PC-3 (cell line): ENCODE results near the gene METTL1. TPM values are rescaled to one million over a fixed set of nuclear protein-coding genes. Genes with fewer than 3 reads are reported as not detected.
A peak's percentile ranks its signal among the peaks of the same experiment; 100 is the strongest.

ENCODE experiments used
- ATAC-seq: fragments of 200-7000 bp; cut with Tn5 transposase; 2 replicates; pipeline ENCODE4 v1.9.1; 2020; ENCODE audit warnings: mild to moderate bottlenecking, moderate library complexity
- BruUV-seq: library from RNA; stranded (reverse); fragments of 400-500 nt; replicated peaks from 2 replicates; lab custom pipeline; 2021; lab: Mats Ljungman, UMichigan
- CTCF ChIA-PET: fragments of 300-600 bp; sonication (Branson Sonifier 250); formaldehyde crosslinking; loops from one replicate; lab custom pipeline; 2022; ENCODE audit warnings: antibody characterized with exemption; lab: Charles Lee
- POLR2A ChIA-PET: fragments of 300-600 bp; sonication (Branson Sonifier 250); formaldehyde crosslinking; loops from one replicate; lab custom pipeline; 2022; ENCODE audit warnings: antibody characterized with exemption; ENCODE audit not compliant: unreplicated experiment; lab: Charles Lee
- DNase-seq: peaks from one replicate; pipeline ENCODE4 v3.0.0-alpha.2; 2015
- H2AFZ ChIP-seq: fragments of 300-600 bp; sonication (generic); 2 replicates; pipeline ENCODE4 v1.6.0; 2016; ENCODE audit warnings: antibody characterized with exemption, low read length
- H3F3A ChIP-seq: fragments of 300-600 bp; sonication (generic); one replicate; pipeline ENCODE4 v1.6.0; 2017; ENCODE audit warnings: antibody characterized with exemption, low read length, control low read depth, mild to moderate bottlenecking; ENCODE audit not compliant: unreplicated experiment
- H3K27ac ChIP-seq: fragments of 300-600 bp; sonication (generic); 2 replicates; pipeline ENCODE4 v1.5.1; 2016; ENCODE audit warnings: mild to moderate bottlenecking, low read length
- H3K27me3 ChIP-seq: fragments of 300-600 bp; sonication (generic); 2 replicates; pipeline ENCODE4 v1.6.1; 2016; ENCODE audit warnings: low read length, mixed read lengths
- H3K36me3 ChIP-seq: fragments of 300-600 bp; sonication (generic); 2 replicates; pipeline ENCODE4 v1.6.1; 2016; ENCODE audit warnings: low read depth, mixed run types, low read length, mixed read lengths
- H3K4me1 ChIP-seq: fragments of 300-600 bp; sonication (generic); 2 replicates; pipeline ENCODE4 v1.5.1; 2016; ENCODE audit warnings: low read length; ENCODE audit not compliant: insufficient read depth
- H3K4me2 ChIP-seq: fragments of 300-600 bp; sonication (generic); 2 replicates; pipeline ENCODE4 v1.6.0; 2016; ENCODE audit warnings: low read length
- H3K4me3 ChIP-seq: fragments of 300-600 bp; sonication (generic); 2 replicates; pipeline ENCODE4 v1.5.1; 2016; ENCODE audit warnings: mild to moderate bottlenecking, low read length, mixed read lengths
- H3K79me2 ChIP-seq: fragments of 300-600 bp; sonication (generic); 2 replicates; pipeline ENCODE4 v1.6.1; 2017; ENCODE audit warnings: low read length, mixed read lengths
- H3K9ac ChIP-seq: fragments of 300-600 bp; sonication (generic); 2 replicates; pipeline ENCODE4 v1.6.0; 2016; ENCODE audit warnings: mild to moderate bottlenecking, low read length
- H3K9me2 ChIP-seq: fragments of 300-600 bp; sonication (generic); replicated peaks from 2 replicates; pipeline ENCODE4 v1.6.1; 2016; ENCODE audit warnings: mixed run types, low read length, mixed read lengths
- H3K9me3 ChIP-seq: fragments of 300-600 bp; sonication (generic); 2 replicates; pipeline ENCODE4 v1.6.1; 2016; ENCODE audit warnings: low read length, mixed read lengths
- H4K20me1 ChIP-seq: fragments of 300-600 bp; sonication (generic); 2 replicates; pipeline ENCODE4 v1.6.1; 2016; ENCODE audit warnings: low read length, mixed read lengths
- EZH2 ChIP-seq: fragments of 300-600 bp; sonication (generic); IDR thresholded peaks from one replicate; pipeline ENCODE4 v1.6.1; 2017; ENCODE audit warnings: antibody characterized with exemption, mild to moderate bottlenecking, low read length; ENCODE audit not compliant: unreplicated experiment
- EZH2phosphoT487 ChIP-seq: fragments of 300-600 bp; sonication (generic); IDR thresholded peaks from 2 replicates; pipeline ENCODE4 v1.6.1; 2018; ENCODE audit warnings: mild to moderate bottlenecking, antibody characterized with exemption, low read length, borderline replicate concordance
- intact Hi-C: fragments of 100-400 bp; cut with micrococcal nuclease; formaldehyde crosslinking; loops from 2 replicates; pipeline ENCODE4 v1.9.0; 2023
- total RNA-seq: library from RNA; depleted of rRNA; stranded (reverse); fragments of >200 nt; gene quantifications from 2 replicates; pipeline ENCODE4 v1.2.3, GENCODE V29; 2014
- TF ChIP-seq, protein P1 (sequence below): fragments of 300-600 bp; sonication (generic); conservative IDR thresholded peaks from 2 replicates; pipeline ENCODE4 v1.5.1; 2017; ENCODE audit warnings: antibody characterized with exemption, low read depth, mild to moderate bottlenecking, low read length

METTL1 gene
- total RNA-seq, 1 experiment from 2014 or later = 29.8 TPM

DNA sequence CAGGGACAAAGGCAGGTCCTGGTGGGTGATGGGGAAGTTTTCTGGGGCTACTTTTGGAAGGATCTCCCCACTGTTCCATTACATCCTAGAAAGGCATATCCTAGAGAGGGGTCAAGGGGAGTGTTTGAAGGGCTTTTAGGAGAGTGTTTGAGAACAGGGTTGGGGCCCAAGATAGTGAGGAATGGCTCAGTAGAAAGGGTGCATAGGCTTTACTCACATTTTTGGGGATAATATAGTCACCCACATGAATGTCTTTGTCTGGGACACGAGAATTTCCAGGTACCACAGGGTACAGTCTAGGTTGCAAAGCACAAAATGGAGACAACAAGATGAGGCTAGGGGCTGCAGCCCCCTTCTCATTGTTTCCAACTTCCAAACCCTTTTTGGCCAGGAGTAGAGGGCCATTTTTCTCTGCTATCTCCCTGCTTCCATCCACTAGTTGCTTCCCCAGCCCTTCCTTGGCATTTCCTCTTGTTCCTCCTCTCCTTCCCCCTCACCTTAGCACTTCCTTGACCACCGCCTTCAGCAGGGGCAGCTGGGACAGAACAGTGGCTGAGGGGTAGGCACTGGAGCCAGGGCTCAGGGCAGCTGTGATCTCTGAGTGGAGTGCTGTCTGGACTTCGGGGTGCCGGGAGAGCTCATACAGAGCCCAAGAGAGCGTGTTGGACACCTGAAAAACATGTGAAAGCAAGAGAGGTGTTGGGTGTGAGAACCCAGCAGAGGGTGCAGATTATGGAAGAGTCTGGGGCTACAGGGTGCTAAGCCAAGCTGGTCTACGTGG is 7.8 kb downstream of the METTL1 start:
- no peaks in the 10 kb centered on the region for H3F3A ChIP-seq
- TF ChIP-seq EZH2 (no peak), EZH2phosphoT487 (no peak)
- TF ChIP-seq, protein P1, sequence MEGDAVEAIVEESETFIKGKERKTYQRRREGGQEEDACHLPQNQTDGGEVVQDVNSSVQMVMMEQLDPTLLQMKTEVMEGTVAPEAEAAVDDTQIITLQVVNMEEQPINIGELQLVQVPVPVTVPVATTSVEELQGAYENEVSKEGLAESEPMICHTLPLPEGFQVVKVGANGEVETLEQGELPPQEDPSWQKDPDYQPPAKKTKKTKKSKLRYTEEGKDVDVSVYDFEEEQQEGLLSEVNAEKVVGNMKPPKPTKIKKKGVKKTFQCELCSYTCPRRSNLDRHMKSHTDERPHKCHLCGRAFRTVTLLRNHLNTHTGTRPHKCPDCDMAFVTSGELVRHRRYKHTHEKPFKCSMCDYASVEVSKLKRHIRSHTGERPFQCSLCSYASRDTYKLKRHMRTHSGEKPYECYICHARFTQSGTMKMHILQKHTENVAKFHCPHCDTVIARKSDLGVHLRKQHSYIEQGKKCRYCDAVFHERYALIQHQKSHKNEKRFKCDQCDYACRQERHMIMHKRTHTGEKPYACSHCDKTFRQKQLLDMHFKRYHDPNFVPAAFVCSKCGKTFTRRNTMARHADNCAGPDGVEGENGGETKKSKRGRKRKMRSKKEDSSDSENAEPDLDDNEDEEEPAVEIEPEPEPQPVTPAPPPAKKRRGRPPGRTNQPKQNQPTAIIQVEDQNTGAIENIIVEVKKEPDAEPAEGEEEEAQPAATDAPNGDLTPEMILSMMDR = no peak
- H3K27me3 ChIP-seq = no peaks in the 10 kb centered on the region
- no peaks in the 10 kb centered on the region for H3K9me2 ChIP-seq
- H2AFZ ChIP-seq = no peak overlapping the region; the same call in 1 of the 2 replicates
- no peak for DNase-seq
- H3K36me3 ChIP-seq = peaks cover 5% of the 10 kb centered on the region; the same call in 1 of the 2 replicates
- no peak overlapping the region for H3K27ac ChIP-seq
- H3K4me3 ChIP-seq = 0 out of 2 replicates have a peak overlapping the region, but pooled peaks have one; percentile 79
- intact Hi-C loops = no loop called here
- POLR2A ChIA-PET = no interaction called here
- BruUV-seq = no TSS peak
- peaks cover 37% of the 10 kb centered on the region for H3K4me1 ChIP-seq
- no peak overlapping the region for H3K9ac ChIP-seq
- no peak for ATAC-seq
- H3K79me2 ChIP-seq = no peaks in the 10 kb centered on the region
- no peaks in the 10 kb centered on the region for H3K9me3 ChIP-seq
- H4K20me1 ChIP-seq = no peaks in the 10 kb centered on the region
- CTCF ChIA-PET = no interaction called here
- H3K4me2 ChIP-seq = peak overlapping the region; percentile 96

DNA sequence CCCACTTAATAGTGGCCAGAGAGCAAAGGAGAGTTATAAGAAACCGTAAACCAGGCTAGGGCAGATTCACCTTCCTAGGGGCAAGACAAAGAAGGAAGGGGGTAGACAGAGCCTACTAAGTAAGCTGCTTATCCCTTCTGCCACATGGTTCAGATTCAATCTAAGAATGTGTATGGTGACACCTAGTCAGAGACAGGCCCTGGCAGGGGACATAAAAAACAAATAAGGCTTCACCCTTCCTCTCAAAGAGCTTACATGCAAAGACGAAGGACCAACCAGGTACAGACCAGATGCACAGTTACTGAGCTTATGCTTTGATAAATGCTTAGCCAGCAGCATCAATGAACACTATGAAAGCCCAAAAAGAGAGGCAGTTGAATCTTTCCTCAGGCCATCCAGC is 9.4 kb downstream of the METTL1 start:
- Histone ChIP-seq H3F3A (no peaks in the 10 kb centered on the region), H3K9me3 (no peaks in the 10 kb centered on the region), H2AFZ (no peak overlapping the region), H3K36me3 (no peaks in the 10 kb centered on the region), H3K27me3 (no peaks in the 10 kb centered on the region), H3K27ac (no peak overlapping the region), H4K20me1 (no peaks in the 10 kb centered on the region), H3K9me2 (no peaks in the 10 kb centered on the region), H3K79me2 (no peaks in the 10 kb centered on the region), H3K4me3 (no peak overlapping the region), H3K4me2 (no peak overlapping the region), H3K9ac (no peak overlapping the region), H3K4me1 (peaks cover 33% of the 10 kb centered on the region)
- intact Hi-C loops = no loop called here
- DNase-seq = no peak
- ATAC-seq = no peak
- TF ChIP-seq EZH2 (no peak), EZH2phosphoT487 (no peak)
- TF ChIP-seq, protein P1 = no peak
- ChIA-PET POLR2A (no interaction called here), CTCF (no interaction called here)
- BruUV-seq = no TSS peak

DNA sequence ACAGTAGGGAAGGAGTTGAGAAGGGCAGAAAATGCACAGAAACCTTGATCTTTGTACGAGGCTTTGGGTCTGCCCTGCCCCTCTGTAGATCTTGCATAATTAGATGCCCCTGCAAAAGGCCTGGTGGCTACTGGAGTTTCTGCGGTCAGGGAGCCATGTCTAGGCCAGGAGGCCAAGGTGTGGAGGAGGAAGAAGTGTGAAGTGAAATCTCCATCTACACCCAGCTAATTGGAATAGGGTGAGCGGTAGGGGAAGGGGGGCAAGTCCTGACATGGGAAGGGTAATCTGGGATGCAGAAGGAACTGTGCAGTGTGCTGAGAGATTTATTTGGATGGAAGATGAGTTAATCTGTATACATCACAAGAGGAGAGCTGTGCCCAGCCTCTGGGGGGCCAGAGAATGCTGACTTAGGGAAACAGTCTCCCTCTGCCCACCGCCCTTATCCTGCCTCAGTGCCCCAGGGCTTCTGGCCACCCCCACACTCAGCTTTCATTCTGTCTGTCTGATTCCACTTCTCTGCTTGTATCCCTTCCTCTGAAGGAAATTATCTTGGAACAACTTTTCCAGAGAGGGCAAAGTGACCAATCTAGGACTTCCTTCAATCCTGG is 10.4 kb downstream of the METTL1 start:
- intact Hi-C loops = no loop called here
- POLR2A ChIA-PET = no interaction called here
- Histone ChIP-seq H3K9ac (no peak overlapping the region), H3K79me2 (no peaks in the 10 kb centered on the region), H3K36me3 (no peaks in the 10 kb centered on the region), H3K27me3 (no peaks in the 10 kb centered on the region), H3F3A (no peaks in the 10 kb centered on the region), H3K9me3 (no peaks in the 10 kb centered on the region), H4K20me1 (no peaks in the 10 kb centered on the region), H2AFZ (no peak overlapping the region), H3K4me2 (no peak overlapping the region), H3K27ac (no peak overlapping the region), H3K4me1 (peaks cover 25% of the 10 kb centered on the region), H3K9me2 (no peaks in the 10 kb centered on the region), H3K4me3 (no peak overlapping the region)
- CTCF ChIA-PET = no interaction called here
- BruUV-seq = no TSS peak
- TF ChIP-seq, protein P1 = no peak
- TF ChIP-seq EZH2phosphoT487 (no peak), EZH2 (no peak)
- DNase-seq (no peak), ATAC-seq (no peak)
